B cell (primary cell): Measurements from ENCODE around the gene ZNF789. TPM values are rescaled to one million over a fixed set of nuclear protein-coding genes. Genes with fewer than 3 reads are reported as not detected.

ENCODE experiments used
- ATAC-seq: fragments of 200-7000 bp; cut with Tn5 transposase; one replicate; pipeline ENCODE4 v1.10.0; 2021; ENCODE audit warnings: low read depth, mild to moderate bottlenecking, moderate number of reproducible peaks, moderate library complexity
- CTCF ChIA-PET: fragments of 350-600 bp; sonication (Branson Sonifier 250); formaldehyde crosslinking; loops from one replicate; lab custom pipeline; 2021; ENCODE audit warnings: antibody characterized with exemption, inconsistent platforms; lab: Charles Lee
- POLR2A ChIA-PET: fragments of 350-600 bp; sonication (Branson Sonifier 250); formaldehyde crosslinking; loops from one replicate; lab custom pipeline; 2021; ENCODE audit warnings: antibody characterized with exemption; lab: Charles Lee
- DNase-seq: peaks from one replicate; pipeline ENCODE4 v3.0.0; 2013
- H2AFZ ChIP-seq: 2 replicates; pipeline ENCODE4 v1.6.1; 2012; ENCODE audit warnings: mild to moderate bottlenecking, low read depth, low read length; ENCODE audit not compliant: insufficient read depth, poor library complexity, severe bottlenecking
- H3K27ac ChIP-seq, 2 donors: 1 replicate in 1 of 2; 2 replicates in 1 of 2; pipeline ENCODE4 v1.5.1; 2012 to 2013; ENCODE audit warnings: low read length in 2 of 2, mild to moderate bottlenecking in 2 of 2, moderate library complexity in 1 of 2
- H3K27me3 ChIP-seq, 4 experiments: fragments of 200-600 bp in 1 of 4; sonication (generic) in 1 of 4; replicated peaks in 1 of 4; 1 replicate in 2 of 4; 2 replicates in 2 of 4; pipeline versions ENCODE4 v1.6.1 to v1.7.0; 2013 to 2016; ENCODE audit warnings: low read length in 3 of 4, mild to moderate bottlenecking in 2 of 4, mixed read lengths in 1 of 4, moderate library complexity in 1 of 4; ENCODE audit not compliant: insufficient read depth in 4 of 4, control insufficient read depth in 3 of 4; ENCODE audit errors: control extremely low read depth in 1 of 4
- H3K36me3 ChIP-seq, 2 experiments: replicated peaks in 1 of 2; 1 replicate in 1 of 2; 2 replicates in 1 of 2; pipeline versions ENCODE4 v1.6.1 to v1.7.1; 2013; ENCODE audit warnings: low read length in 1 of 2; ENCODE audit not compliant: insufficient read depth in 2 of 2, control insufficient read depth in 1 of 2; ENCODE audit errors: control extremely low read depth in 1 of 2, extremely low read depth in 1 of 2
- H3K4me1 ChIP-seq, 2 donors: fragments of 200-600 bp in 1 of 2; sonication (generic) in 1 of 2; 1 replicate in 1 of 2; 2 replicates in 1 of 2; pipeline versions ENCODE4 v1.5.1 to v1.6.1; 2013 to 2017; ENCODE audit warnings: low read length in 2 of 2; ENCODE audit not compliant: control insufficient read depth in 2 of 2, insufficient read depth in 2 of 2
- H3K4me2 ChIP-seq: replicated peaks from 2 replicates; pipeline ENCODE3; 2012; ENCODE audit warnings: mild to moderate bottlenecking, low read depth, low read length; ENCODE audit not compliant: poor library complexity, severe bottlenecking
- H3K4me3 ChIP-seq, 5 experiments: fragments of 200-600 bp in 1 of 5; sonication (generic) in 1 of 5; 1 replicate in 3 of 5; 2 replicates in 2 of 5; pipeline versions ENCODE4 v1.5.1 to v1.7.0; 2011 to 2016; ENCODE audit warnings: low read length in 4 of 5, mild to moderate bottlenecking in 4 of 5, low read depth in 2 of 5, control low read depth in 1 of 5, moderate library complexity in 1 of 5; ENCODE audit not compliant: insufficient read depth in 1 of 5; ENCODE audit errors: control extremely low read depth in 1 of 5, extremely low read depth in 1 of 5
- H3K79me2 ChIP-seq: fragments of 200-600 bp; sonication (generic); one replicate; pipeline ENCODE4 v1.6.0; 2016; ENCODE audit warnings: low read length; ENCODE audit not compliant: control insufficient read depth, insufficient read depth
- H3K9ac ChIP-seq: fragments of 200-600 bp; sonication (generic); 2 replicates; pipeline ENCODE4 v1.6.1; 2017; ENCODE audit warnings: mild to moderate bottlenecking, low read length, moderate library complexity
- H3K9me3 ChIP-seq, 3 donors: one replicate each; pipeline versions ENCODE4 v1.6.1 to v1.7.1; 2013; ENCODE audit warnings: low read length in 2 of 3; ENCODE audit not compliant: control insufficient read depth in 2 of 3, insufficient read depth in 1 of 3; ENCODE audit errors: control extremely low read depth in 1 of 3
- H4K20me1 ChIP-seq: 2 replicates; pipeline ENCODE4 v1.6.0; 2012; ENCODE audit warnings: mild to moderate bottlenecking, low read length; ENCODE audit not compliant: insufficient read depth, control insufficient read depth, poor library complexity, severe bottlenecking
- H3K27ac Mint-ChIP-seq: one replicate; pipeline ENCODE4 v1.8.0; 2021; ENCODE audit warnings: mixed read lengths
- H3K27me3 Mint-ChIP-seq: one replicate; pipeline ENCODE4 v1.8.0; 2021; ENCODE audit warnings: mixed read lengths
- H3K4me1 Mint-ChIP-seq: one replicate; pipeline ENCODE4 v1.8.0; 2021; ENCODE audit warnings: mixed read lengths
- H3K4me3 Mint-ChIP-seq: one replicate; pipeline ENCODE4 v1.8.0; 2021; ENCODE audit warnings: mixed read lengths
- H3K9me3 Mint-ChIP-seq: one replicate; pipeline ENCODE4 v1.8.0; 2022; ENCODE audit warnings: mixed read lengths; ENCODE audit not compliant: insufficient read depth
- CTCF ChIP-seq: fragments of 200-600 bp; IDR thresholded peaks from one replicate; pipeline ENCODE4 v1.8.0; 2022; ENCODE audit warnings: antibody characterized with exemption, mild to moderate bottlenecking
- EZH2 ChIP-seq: IDR thresholded peaks from 2 replicates; pipeline ENCODE4 v1.6.1; 2012; ENCODE audit warnings: borderline replicate concordance, low read depth, mild to moderate bottlenecking, moderate library complexity, low read length; ENCODE audit not compliant: insufficient read depth, poor library complexity, severe bottlenecking
- WGBS: methylation state at CpG from one replicate; pipeline ENCODE4 v1.1.5; 2013; ENCODE audit warnings: missing lambda C conversion rate; ENCODE audit not compliant: insufficient coverage; 5-methylcytosine and 5-hydroxymethylcytosine counted together
- intact Hi-C: fragments of 100-400 bp; cut with micrococcal nuclease; formaldehyde crosslinking; loops from one replicate; pipeline ENCODE4 v1.10.0; 2022
- polyA plus RNA-seq: library from polyadenylated mRNA; depleted of rRNA; stranded (reverse); fragments of >200 nt; gene quantifications from 2 replicates; pipeline ENCODE4 v1.2.3, GENCODE V29; 2012
- total RNA-seq, 2 donors: library from RNA; stranded (reverse); fragments of 120-200 nt in 1 of 2; gene quantifications; 1 replicate in 1 of 2; 2 replicates in 1 of 2; pipeline versions ENCODE4 v1.2.3 to v1.2.4, GENCODE V29; 2013 to 2022

Gene ZNF789
- total and polyA plus RNA-seq, 2 donors (not counting 1 experiment from before 2014, with no cell fraction given): 16.4 to 36.7 TPM

- Histone ChIP-seq H3K4me3 (no peak overlapping the region), H3K9me3 (no peaks in the 10 kb centered on the region), H3K4me2 (no peak overlapping the region), H3K79me2 (peaks cover 53% of the 10 kb centered on the region), H3K4me1 (no peaks in the 10 kb centered on the region), H3K27me3 (no peaks in the 10 kb centered on the region), H3K36me3 (peaks cover 0 to 51% of the 10 kb centered on the region in 2 experiments), H3K27ac (no peak overlapping the region), H4K20me1 (peaks cover 52% of the 10 kb centered on the region), H3K9ac (no peak overlapping the region), H2AFZ (no peak overlapping the region)
- intact Hi-C loops: no loop called here
- Mint-ChIP-seq H3K27ac (no peak overlapping the region), H3K27me3 (no peaks in the 10 kb centered on the region), H3K9me3 (no peaks in the 10 kb centered on the region), H3K4me1 (peaks cover 7% of the 10 kb centered on the region), H3K4me3 (no peak overlapping the region)
- 100% methylated on average over 3 of the region's 6 CpGs for WGBS
- ChIA-PET POLR2A (no interaction called here), CTCF (no interaction called here)
- ATAC-seq (no peak), DNase-seq (no peak)
- TF ChIP-seq EZH2: no peak
- TF ChIP-seq CTCF: no peak
These were observed 15.5 kb upstream of the ZNF789 start for GRCh38 chr7:99457050-99457649.

DNA sequence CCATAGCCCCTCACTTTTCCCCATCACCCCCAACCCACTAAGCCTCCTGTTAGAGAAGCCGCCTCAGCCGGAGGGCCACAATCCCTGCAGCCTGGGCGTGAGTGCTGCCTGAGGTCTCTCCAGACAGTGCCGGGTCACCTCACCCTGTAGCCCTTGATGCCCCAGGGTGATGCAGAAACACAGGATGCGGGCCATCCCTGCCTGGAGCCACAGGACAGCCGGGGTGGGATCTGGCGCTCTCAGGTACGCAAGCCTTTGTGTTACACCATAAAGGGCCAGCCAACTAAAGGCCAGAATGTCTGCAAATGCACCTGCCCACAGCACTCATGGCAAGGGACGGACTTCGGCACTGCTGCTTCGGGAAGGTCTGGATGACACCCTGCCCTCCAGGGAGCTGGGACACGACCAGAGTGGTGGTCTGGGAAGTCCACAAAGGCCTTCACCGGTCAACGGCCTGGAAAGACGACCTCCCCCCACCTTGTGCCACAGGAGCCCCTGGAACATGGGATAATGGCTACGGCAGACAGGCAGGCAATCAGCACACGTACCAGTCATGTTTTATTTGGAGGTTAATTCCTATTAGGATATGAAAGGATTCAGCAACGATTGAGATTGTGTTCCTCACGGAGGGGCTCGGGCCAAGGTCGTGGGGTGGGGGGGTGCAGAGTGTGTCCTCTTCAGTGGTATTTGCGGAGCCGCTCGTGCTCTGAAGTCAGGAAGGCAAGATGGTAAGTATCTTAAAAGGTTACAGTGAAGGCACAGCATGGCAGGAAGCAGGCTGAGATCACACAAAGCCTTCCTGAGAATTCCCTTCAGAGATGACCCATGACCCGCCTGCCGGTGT lies 14.8 kb upstream of the ZNF789 start:
- Histone ChIP-seq H2AFZ (no peak overlapping the region), H3K79me2 (peaks cover 55% of the 10 kb centered on the region), H3K36me3 (peaks cover 0 to 48% of the 10 kb centered on the region in 2 experiments), H3K27ac (no peak overlapping the region), H3K4me2 (no peak overlapping the region), H4K20me1 (peaks cover 59% of the 10 kb centered on the region), H3K27me3 (no peaks in the 10 kb centered on the region), H3K4me3 (no peak overlapping the region), H3K4me1 (peaks cover 0 to 2% of the 10 kb centered on the region in 2 donors), H3K9ac (no peak overlapping the region), H3K9me3 (no peaks in the 10 kb centered on the region)
- no peak for DNase-seq
- no peaks in the 10 kb centered on the region for H3K27me3 Mint-ChIP-seq
- ChIA-PET CTCF (no interaction called here), POLR2A (no interaction called here)
- 96% methylated on average over 19 of the region's 26 CpGs for WGBS
- ATAC-seq: no peak
- intact Hi-C loops: no loop called here
- no peak overlapping the region for H3K4me3 Mint-ChIP-seq
- TF ChIP-seq CTCF: no peak
- no peak for TF ChIP-seq EZH2
- peaks cover 9% of the 10 kb centered on the region for H3K4me1 Mint-ChIP-seq
- H3K27ac Mint-ChIP-seq: no peak overlapping the region
- no peaks in the 10 kb centered on the region for H3K9me3 Mint-ChIP-seq
